Endometrium (tissue), 2 donors: ENCODE measurements around the gene TMSB10.

Source experiments
- FAIRE-seq: peaks from 2 replicates; lab custom pipeline; 2012; peaks lifted over from hg19 to GRCh38; lab: Jason Lieb, UNC
- donor health status: control.
- donor health status: control.

Gene TMSB10

DNA sequence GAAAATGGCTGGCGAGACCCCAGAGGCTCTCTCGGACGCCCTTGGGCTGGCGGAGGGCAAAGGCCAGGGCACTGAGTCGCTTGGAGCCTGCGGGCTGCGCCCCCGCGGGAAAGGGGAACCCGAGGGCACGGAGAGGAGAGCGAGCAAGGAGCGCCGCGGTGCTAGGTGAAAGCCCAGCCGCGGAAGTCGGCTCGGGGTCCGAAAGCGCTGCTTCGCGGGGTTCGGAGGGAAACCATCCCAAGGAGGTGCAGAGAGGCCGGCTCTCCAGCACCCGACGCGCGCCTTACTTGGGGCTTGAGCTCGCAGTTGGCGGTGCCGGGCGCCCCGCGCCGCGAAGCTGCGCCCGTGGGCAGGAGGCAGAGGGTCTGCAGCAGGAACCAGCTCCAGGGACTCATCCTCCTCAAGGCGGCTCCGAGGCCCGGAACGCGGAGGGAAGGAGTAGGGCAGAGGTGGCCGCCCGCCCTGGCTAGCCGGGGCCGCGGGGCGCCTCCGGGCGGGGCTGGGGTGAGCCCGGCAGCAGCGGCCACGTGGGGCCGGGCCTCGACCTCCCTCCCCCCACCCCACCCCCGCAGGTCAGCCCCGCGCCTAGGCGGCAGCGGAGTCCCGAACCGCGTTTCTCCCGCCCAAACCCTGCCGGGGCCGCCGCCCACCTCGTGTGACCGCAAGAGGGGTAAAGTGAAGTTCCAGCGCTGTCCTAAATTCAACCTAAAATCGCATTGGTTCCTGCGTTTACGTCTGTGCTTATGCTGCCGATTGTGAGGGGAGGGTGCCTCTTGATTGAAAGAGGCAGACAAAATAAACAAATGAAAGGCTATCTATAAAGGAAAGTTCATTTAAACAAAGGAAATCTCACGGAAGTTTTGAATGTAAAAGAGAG lies 24.6 kb upstream of the TMSB10 start, which contains the start of gene TRABD2A:
Gene TRABD2A, minus strand, starts transcription at position 440 of the 877 bp plus-strand sequence. Its CDS starts 45 bp downstream, at position 395.
- no peak for FAIRE-seq

DNA sequence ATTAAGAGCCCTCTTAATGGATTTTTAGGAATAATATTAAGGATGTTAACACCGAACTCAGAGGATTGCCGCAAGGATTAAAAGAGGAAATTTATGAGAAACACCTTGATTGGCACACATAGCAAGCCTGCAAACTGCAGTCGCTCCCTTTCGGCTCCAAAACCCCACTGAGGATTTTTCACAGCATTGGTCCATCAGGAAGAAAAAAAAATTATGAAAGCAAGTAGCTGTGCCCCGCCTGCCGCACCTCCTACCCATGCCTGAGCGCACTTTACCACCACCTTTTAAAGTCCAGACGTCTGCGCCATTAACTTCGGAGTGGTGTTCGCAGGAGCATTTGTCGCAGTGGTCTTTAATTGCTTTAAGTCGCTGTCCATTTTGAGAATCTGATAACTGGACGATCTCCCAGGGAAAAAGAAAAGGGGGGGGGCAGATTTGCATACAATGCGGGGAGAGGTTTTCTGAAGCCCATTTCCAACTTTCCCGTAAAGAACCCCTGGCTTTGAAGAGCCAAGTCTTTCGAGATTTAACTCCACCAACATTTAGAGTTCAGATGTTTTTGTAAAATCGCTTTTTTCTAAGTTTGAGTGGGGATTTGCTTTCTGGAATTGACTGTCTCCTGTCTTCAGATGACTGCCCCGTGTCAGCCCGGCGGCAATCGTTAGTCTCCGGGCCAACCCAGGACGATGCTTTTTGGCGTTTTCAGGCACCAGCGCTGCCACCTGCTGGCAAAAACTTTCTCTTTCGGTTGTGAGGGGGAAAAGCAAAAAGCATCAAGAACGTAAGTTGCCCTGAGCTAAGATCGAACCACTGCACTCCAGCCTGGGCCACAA lies 23.7 kb upstream of the TMSB10 start:
- FAIRE-seq, result no peak

GRCh38 chr2:84882414-84882738 lies 23.1 kb upstream of the TMSB10 start:
- no peak for FAIRE-seq

- FAIRE-seq, result no peak
Measured at GRCh38 chr2:84882775-84883550, 22.5 kb upstream of the TMSB10 start.

GRCh38 chr2:84884449-84884848 lies 21.0 kb upstream of the TMSB10 start:
- no peak for FAIRE-seq

DNA sequence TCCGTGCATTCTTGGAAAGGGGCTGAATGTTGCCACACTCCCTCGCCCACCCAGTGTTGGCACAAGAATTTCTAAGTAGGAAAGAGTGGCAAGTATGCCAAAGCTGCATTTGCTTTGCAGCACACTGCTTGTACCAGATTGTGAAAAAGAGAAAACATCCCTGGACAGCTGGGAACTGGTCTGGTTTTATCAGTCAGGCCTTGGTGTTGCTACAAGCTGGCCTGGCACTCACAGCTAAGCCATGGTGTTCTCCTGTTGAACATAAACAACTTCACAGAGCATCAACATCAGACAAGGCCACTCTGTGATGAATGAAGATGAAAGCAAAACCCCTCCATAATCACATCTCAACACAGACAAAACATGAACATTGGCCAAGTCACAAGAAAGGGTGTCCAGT lies 20.3 kb upstream of the TMSB10 start:
- no peak for FAIRE-seq

GRCh38 chr2:84886791-84887190 lies 18.7 kb upstream of the TMSB10 start:
- no peak for FAIRE-seq

- no peak for FAIRE-seq
Measured at GRCh38 chr2:84888401-84889276, 16.8 kb upstream of the TMSB10 start.

DNA sequence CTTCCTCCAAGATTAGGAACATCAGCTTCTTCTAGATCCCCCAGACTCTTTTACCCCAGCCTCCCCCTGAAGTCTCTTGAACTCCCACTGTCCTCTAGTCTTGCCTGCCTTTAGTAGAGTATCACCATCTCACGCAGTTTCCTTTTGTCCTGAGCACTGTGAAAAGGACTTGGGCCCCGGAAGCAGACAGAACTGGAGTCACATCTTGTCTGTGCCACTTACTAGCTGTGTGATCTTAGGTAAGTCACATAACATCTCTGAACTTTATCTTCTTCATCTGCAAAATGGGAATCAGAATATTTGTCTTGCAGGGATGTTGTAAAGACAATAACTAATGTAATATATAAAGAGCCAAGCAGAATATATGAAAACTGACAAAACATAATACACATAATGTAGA lies 16.1 kb upstream of the TMSB10 start:
- FAIRE-seq, result no peak

DNA sequence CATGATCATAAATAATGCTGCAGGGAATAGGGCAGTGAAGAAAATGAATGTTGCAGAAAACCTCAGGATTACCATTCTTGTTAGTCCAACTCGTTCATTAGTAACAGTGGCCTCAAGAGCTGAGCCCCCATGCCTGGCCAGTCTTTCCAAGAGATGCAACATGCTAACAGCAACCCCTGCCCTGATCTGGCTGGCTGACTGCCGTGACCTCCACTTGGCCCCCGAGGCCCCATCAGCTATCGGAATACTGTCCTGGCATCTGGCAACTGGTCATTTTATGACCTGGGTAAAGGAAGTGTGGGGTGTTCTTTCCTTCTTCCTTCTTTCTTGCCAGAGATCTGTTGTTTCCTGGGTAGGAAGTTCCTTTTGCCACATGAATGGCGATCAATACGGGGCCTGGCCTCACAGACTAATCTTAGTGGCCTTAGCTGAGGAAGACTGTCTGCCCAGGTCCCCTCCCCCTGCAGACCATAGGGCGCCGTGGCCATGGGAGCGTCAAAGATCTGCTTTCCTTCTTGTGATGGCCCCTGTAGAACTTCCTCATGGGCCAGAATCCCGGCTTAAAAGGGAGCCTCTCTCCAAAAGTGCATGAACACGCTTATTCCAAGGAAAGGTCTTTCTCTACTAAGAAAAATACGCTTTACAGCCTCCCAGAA lies 14.0 kb upstream of the TMSB10 start:
- FAIRE-seq, result no peak

- FAIRE-seq, result no peak
Measured at GRCh38 chr2:84894131-84894586, 11.3 kb upstream of the TMSB10 start.

DNA sequence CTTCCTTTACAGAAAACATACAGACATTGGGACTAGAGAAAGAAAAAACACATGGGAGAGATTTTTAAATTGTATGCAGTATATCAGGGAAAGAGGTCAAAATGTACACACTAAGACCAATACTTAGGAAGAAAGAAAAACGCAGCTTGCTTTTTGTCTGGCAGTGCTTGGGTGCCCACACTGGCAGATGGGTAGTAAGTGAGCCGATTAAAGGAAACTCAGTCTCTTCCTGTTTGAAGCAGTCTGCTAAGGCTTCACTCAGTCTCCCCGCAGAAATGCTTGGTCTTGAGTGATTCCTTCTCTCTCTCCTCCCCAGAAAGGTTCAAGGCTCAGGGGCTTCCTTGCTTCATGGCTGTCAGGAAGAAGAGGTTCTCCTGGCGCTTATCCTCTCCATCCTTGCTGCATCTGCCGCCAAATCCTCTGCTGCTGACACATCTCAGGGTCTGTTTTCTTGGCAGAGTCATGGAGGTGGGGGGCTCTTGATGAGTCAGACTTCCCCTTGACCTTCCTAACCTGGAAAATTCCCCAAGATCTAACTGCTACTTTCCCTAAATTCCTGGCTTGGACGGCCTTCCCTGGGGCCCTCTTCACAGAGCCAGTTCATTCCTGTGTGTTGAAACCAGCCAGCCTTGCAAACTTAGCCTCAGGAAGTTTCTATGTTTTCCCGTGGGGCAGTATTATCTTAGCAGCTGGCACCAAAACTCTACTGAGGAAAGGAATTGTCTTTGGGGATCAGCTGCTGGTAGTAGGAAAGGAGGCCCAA lies 10.5 kb upstream of the TMSB10 start:
- FAIRE-seq, result no peak

DNA sequence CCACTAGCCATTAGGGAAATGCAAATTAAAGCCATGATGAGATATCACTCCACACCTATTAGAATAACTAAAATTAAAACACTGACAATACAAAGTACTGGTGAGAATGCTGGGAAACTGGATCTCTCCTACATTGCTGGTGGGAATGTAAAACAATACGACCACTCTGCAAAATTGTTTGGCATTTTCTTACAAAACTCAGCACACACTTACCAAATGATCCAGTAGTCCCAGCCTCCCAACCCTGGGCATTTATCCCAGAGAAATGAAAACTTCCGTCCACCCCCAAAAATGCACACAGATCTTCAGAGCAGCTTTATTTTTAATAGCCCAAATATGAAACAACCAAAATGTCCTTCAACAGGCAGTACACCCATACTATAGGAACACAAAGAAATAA lies 8.9 kb upstream of the TMSB10 start:
- FAIRE-seq, result no peak

DNA sequence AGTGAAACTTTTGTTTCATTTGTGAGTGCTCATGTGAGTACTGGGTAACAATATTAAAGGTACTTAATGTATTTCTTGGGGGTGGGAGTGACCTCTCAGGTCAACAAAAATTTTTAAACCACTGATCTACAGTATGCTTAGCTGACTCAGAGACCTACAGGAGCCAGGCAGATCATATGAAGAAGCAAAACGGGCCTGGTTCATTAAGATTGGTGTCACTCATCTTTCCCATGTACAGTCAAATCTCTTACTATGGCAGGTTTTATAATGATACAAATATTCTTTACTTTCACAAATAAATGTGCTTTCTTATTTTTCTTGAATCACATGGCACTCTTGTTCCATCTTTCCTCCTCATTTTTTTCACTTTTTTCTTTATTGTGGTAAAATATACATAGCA lies 7.7 kb upstream of the TMSB10 start:
- no peak for FAIRE-seq

GRCh38 chr2:84899304-84900204 lies 5.9 kb upstream of the TMSB10 start:
- no peak for FAIRE-seq

GRCh38 chr2:84900971-84901370 lies 4.5 kb upstream of the TMSB10 start:
- FAIRE-seq, result no peak

DNA sequence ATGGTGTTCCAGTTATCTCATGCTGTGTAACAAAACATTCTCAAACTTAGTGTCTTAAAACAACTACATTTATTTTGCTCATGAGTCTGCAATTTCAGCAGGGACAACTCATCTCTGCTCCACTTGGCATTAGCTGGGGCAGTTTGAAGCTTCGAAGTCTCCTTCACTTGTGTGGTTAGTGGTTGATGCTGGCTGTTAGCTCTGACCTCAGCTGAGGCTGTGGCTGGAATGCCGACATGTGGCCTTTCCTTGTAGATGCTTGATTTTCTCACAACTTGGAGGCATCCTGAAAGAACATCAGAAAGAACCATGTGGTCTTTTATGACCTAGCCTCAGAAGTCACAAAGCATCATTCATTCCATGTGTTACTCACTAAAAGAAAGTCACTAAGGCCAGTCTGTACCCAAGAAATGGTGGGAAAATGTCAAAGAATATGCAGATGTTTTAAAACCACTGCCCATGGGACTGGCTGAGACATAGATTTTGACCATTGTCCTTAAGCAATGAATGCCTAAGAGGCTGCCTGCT lies 3.8 kb upstream of the TMSB10 start:
- no peak for FAIRE-seq

DNA sequence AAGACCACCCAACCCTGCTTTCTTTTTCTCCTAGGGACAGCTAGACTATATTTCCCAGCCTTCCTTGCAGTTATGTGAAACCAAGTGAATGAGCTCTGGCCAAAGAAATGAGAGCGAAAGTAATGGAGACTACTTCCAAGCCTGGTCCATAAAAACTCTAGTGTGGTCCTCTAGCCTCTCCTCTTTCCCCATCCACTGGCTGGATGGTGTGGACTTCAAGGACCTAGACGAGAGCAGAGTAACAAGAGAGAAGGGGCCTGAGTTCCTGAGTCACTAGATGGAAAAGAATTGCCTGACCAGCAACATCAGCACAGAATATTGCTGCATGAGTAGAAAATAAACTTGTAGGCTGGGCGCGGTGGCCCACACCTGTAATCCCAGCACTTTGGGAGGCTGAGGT lies 2.9 kb upstream of the TMSB10 start:
- no peak for FAIRE-seq

- no peak for FAIRE-seq
Measured at GRCh38 chr2:84904151-84904550, 1.3 kb upstream of the TMSB10 start.
